Measurements from ENCODE around the gene PARVA. TPM values are rescaled to one million over a fixed set of nuclear protein-coding genes. Genes with fewer than 3 reads are reported as not detected.

The PARVA gene
- total and polyA plus RNA-seq, 2 of the 4 experiments (the other 2 are of a cell fraction), result 65.2 to 80.2 TPM

DNA sequence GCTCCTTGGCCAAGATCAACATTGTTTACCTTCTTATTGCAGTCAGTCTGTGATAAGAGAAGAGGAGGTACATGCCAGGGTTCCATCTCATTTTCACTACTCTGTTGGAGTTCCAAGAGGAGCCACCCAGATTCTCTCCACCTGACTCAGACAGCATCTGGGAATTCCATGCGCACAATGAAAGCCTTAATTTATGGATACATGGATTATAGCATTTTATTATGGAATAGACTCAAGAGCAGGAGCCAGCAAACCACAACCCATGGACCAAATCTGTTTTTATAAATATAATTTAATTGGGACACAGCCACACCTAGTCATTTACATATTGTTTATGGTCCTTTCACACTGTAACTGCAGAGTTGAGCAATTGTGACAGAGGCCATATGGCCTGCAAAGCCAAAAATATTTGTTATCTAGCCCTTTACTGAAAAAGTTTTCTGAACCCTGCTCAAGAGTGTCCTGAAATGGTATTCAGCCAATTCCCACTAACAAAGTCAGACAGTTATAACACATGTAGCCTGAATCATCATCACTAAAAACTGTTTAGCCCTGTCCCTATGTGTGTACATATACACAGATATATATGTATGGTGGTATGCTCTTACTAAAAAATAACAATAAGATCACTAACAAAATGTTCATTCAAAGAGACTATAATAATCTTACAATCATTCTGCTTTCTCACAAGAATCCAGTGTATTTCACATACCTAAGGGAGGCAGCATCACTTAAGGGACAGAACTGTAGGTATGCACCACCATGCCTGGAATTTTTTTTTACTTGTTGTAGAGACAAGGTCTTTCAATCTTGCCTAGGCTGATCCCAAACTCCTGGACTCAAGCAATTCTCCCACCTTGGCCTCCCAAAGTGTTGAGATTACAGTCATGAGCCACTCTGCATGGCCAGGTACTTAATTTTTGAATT lies 192.4 kb downstream of the PARVA start:
- H2BK15ac ChIP-seq (ENCODE audit: low read depth, low read length), result no peak overlapping the region
- H3K4me2 ChIP-seq (ENCODE audit: low read depth, low read length), result no peak overlapping the region
- no peak overlapping the region for H2BK5ac ChIP-seq (ENCODE audit: low read depth, low read length, poor library complexity, severe bottlenecking)
- H3K27ac ChIP-seq (ENCODE audit: insufficient read depth, low read length), result no peak overlapping the region
- H3K4me1 ChIP-seq (ENCODE audit: control insufficient read depth, insufficient read depth, low read length), result peaks cover 2% of the 10 kb centered on the region; the same call in 1 of the 2 replicates
- no peak overlapping the region for H3K14ac ChIP-seq (replicated peaks; ENCODE audit: low read depth, low read length)
- H2BK20ac ChIP-seq (ENCODE audit: low read depth, low read length), result no peak overlapping the region; the same call in 1 of the 2 replicates
- ChIA-PET CTCF (no interaction called here), POLR2A (ENCODE audit: unreplicated experiment) (no interaction called here)
- H2AFZ ChIP-seq (replicated peaks; ENCODE audit: low read length, poor library complexity), result no peak overlapping the region
- no CpG with 5 or more reads among the region's 1 CpG for WGBS, 2 experiments (ENCODE audit: extremely low coverage in 2 of 2, insufficient read length in 1 of 2)
- H3K56ac ChIP-seq (ENCODE audit: extremely low read depth, insufficient read depth, low read length), result no peak overlapping the region
- H3K18ac ChIP-seq (ENCODE audit: low read depth, low read length), result no peak overlapping the region
- H3K9me1 ChIP-seq (ENCODE audit: insufficient read depth, low read length), result no peaks in the 10 kb centered on the region
- H3K36me3 ChIP-seq (ENCODE audit: control insufficient read depth, insufficient read depth, low read length), result no peaks in the 10 kb centered on the region
- H3K27me3 ChIP-seq (ENCODE audit: control insufficient read depth, insufficient read depth, low read length), result peaks cover 2% of the 10 kb centered on the region; the same call in 1 of the 2 replicates
- no peak overlapping the region for H3K4ac ChIP-seq (ENCODE audit: low read depth, low read length)
- no peaks in the 10 kb centered on the region for H3K79me1 ChIP-seq (ENCODE audit: low read depth in 1 of 2, low read length in 2 of 2)
- H4K20me1 ChIP-seq (ENCODE audit: insufficient read depth, low read length), result no peaks in the 10 kb centered on the region
- DNase-seq (peak; percentile 77), ATAC-seq (ENCODE audit: low read depth) (peak; percentile 69)
- H4K91ac ChIP-seq (ENCODE audit: insufficient read depth, low read depth, low read length), result no peak overlapping the region
- intact Hi-C loops (cut with micrococcal nuclease) (no loop called here), in situ Hi-C loops (cut with MboI; ENCODE audit: low sequenced_read_pairs) (no loop called here), dilution Hi-C loops (cut with HindIII; ENCODE audit: low sequenced_read_pairs, unreplicated experiment) (no loop called here)
- no peak overlapping the region; a peak in 1 of 4 replicates for H4K8ac ChIP-seq (ENCODE audit: low read depth in 2 of 2, low read length in 2 of 2)
- no peak overlapping the region for H4K5ac ChIP-seq (ENCODE audit: low read depth, low read length)
- H3K4me3 ChIP-seq (ENCODE audit: insufficient read depth, low read depth, low read length), result no peak overlapping the region
- no peak overlapping the region for H2AK9ac ChIP-seq (replicated peaks; ENCODE audit: low read depth, low read length, poor library complexity)
- H2BK120ac ChIP-seq (ENCODE audit: low read depth, low read length), result no peak overlapping the region
- TF ChIP-seq CEBPB (IDR thresholded peaks at IDR 0.05; ENCODE audit: low read depth, low read length) (peak; percentile 39; the same call in 1 of the 2 replicates), POLR2A (IDR thresholded peaks at IDR 0.05; ENCODE audit: low read depth, low read length) (no peak)
- H3K23ac ChIP-seq (ENCODE audit: low read depth, low read length), result no peak overlapping the region
- peaks cover 4% of the 10 kb centered on the region; the same call in 1 of the 2 replicates for H3K9me3 ChIP-seq (ENCODE audit: control insufficient read depth, insufficient read depth, low read length)
- no TSS peak for BruUV-seq (replicated peaks)
- no peak overlapping the region for H3K9ac ChIP-seq (ENCODE audit: low read depth, low read length)
- no peak overlapping the region for H2AK5ac ChIP-seq (ENCODE audit: low read depth, low read length)
